IMR-90 (cell line): ENCODE data around the gene SPINK5. TPM values are rescaled to one million over a fixed set of nuclear protein-coding genes. Genes with fewer than 3 reads are reported as not detected.

ENCODE experiments used
- ATAC-seq: fragments of 200-7000 bp; cut with Tn5 transposase; 2 replicates; pipeline ENCODE4 v1.9.1; 2020; ENCODE audit warnings: low read depth, mild to moderate bottlenecking, moderate library complexity
- BruUV-seq: library from RNA; stranded (reverse); fragments of 400-500 nt; replicated peaks from 2 replicates; lab custom pipeline; 2021; lab: Mats Ljungman, UMichigan
- CTCF ChIA-PET: fragments of 300-600 bp; formaldehyde crosslinking; extraction: SDS; loops from one replicate; lab custom pipeline; 2021; ENCODE audit warnings: antibody characterized with exemption; lab: Yijun Ruan, JAX
- POLR2A ChIA-PET: fragments of 300-600 bp; sonication (Branson Sonifier 250); formaldehyde crosslinking; loops from one replicate; lab custom pipeline; 2022; ENCODE audit warnings: antibody characterized with exemption; ENCODE audit not compliant: unreplicated experiment; lab: Charles Lee
- DNase-seq: peaks from one replicate; pipeline ENCODE4 v3.0.0; 2013
- H2AFZ ChIP-seq: replicated peaks from 2 replicates; pipeline ENCODE3; 2013; ENCODE audit warnings: low read length, mild to moderate bottlenecking; ENCODE audit not compliant: poor library complexity
- H2AK5ac ChIP-seq: 2 replicates; pipeline ENCODE4 v1.6.1; 2013; ENCODE audit warnings: low read depth, low read length, inconsistent platforms
- H2AK9ac ChIP-seq: replicated peaks from 2 replicates; pipeline ENCODE3; 2013; ENCODE audit warnings: mild to moderate bottlenecking, low read depth, low read length, moderate library complexity; ENCODE audit not compliant: poor library complexity
- H2BK120ac ChIP-seq: 2 replicates; pipeline ENCODE4 v1.6.1; 2013; ENCODE audit warnings: low read depth, low read length, inconsistent platforms
- H2BK15ac ChIP-seq: 3 replicates; pipeline ENCODE4 v1.6.1; 2013; ENCODE audit warnings: low read depth, low read length, inconsistent platforms
- H2BK20ac ChIP-seq: 2 replicates; pipeline ENCODE4 v1.6.1; 2013; ENCODE audit warnings: low read depth, mild to moderate bottlenecking, inconsistent platforms, low read length, moderate library complexity
- H2BK5ac ChIP-seq: 2 replicates; pipeline ENCODE4 v1.6.1; 2013; ENCODE audit warnings: mild to moderate bottlenecking, low read depth, low read length, inconsistent platforms; ENCODE audit not compliant: poor library complexity, severe bottlenecking
- H3K14ac ChIP-seq: replicated peaks from 2 replicates; pipeline ENCODE4 v1.6.1; 2013; ENCODE audit warnings: low read depth, low read length, inconsistent platforms
- H3K18ac ChIP-seq: 2 replicates; pipeline ENCODE4 v1.6.1; 2013; ENCODE audit warnings: low read depth, low read length, control low read depth
- H3K23ac ChIP-seq: 2 replicates; pipeline ENCODE4 v1.6.1; 2013; ENCODE audit warnings: low read depth, low read length, inconsistent platforms
- H3K27ac ChIP-seq: 2 replicates; pipeline ENCODE4 v1.5.1; 2013; ENCODE audit warnings: mild to moderate bottlenecking, control low read depth, low read length; ENCODE audit not compliant: insufficient read depth
- H3K27me3 ChIP-seq: 2 replicates; pipeline ENCODE4 v1.6.1; 2013; ENCODE audit warnings: low read length; ENCODE audit not compliant: control insufficient read depth, insufficient read depth
- H3K36me3 ChIP-seq: 2 replicates; pipeline ENCODE4 v1.6.1; 2013; ENCODE audit warnings: low read length, mixed read lengths; ENCODE audit not compliant: control insufficient read depth, insufficient read depth
- H3K4ac ChIP-seq: 2 replicates; pipeline ENCODE4 v1.6.1; 2013; ENCODE audit warnings: low read depth, low read length, inconsistent platforms
- H3K4me1 ChIP-seq: 2 replicates; pipeline ENCODE4 v1.6.1; 2013; ENCODE audit warnings: low read length, mixed read lengths; ENCODE audit not compliant: control insufficient read depth, insufficient read depth
- H3K4me2 ChIP-seq: 2 replicates; pipeline ENCODE4 v1.6.1; 2013; ENCODE audit warnings: low read depth, mild to moderate bottlenecking, control low read depth, low read length, moderate library complexity
- H3K4me3 ChIP-seq: 2 replicates; pipeline ENCODE4 v1.5.1; 2013; ENCODE audit warnings: low read depth, mild to moderate bottlenecking, control low read depth, low read length, moderate library complexity; ENCODE audit not compliant: insufficient read depth
- H3K56ac ChIP-seq: 2 replicates; pipeline ENCODE4 v1.6.1; 2013; ENCODE audit warnings: low read length, inconsistent platforms; ENCODE audit not compliant: insufficient read depth; ENCODE audit errors: extremely low read depth
- H3K79me1 ChIP-seq, 2 experiments: 2 replicates each; pipeline ENCODE4 v1.6.1; 2013; ENCODE audit warnings: low read length in 2 of 2, inconsistent platforms in 1 of 2, low read depth in 1 of 2
- H3K9ac ChIP-seq: 2 replicates; pipeline ENCODE4 v1.6.1; 2013; ENCODE audit warnings: low read depth, low read length, control low read depth
- H3K9me1 ChIP-seq: 2 replicates; pipeline ENCODE4 v1.6.1; 2013; ENCODE audit warnings: low read length, inconsistent platforms; ENCODE audit not compliant: insufficient read depth
- H3K9me3 ChIP-seq: 2 replicates; pipeline ENCODE4 v1.6.1; 2013; ENCODE audit warnings: low read length; ENCODE audit not compliant: control insufficient read depth, insufficient read depth
- H4K20me1 ChIP-seq: 2 replicates; pipeline ENCODE4 v1.6.1; 2013; ENCODE audit warnings: low read length, inconsistent platforms; ENCODE audit not compliant: insufficient read depth
- H4K5ac ChIP-seq: 2 replicates; pipeline ENCODE4 v1.6.1; 2013; ENCODE audit warnings: mild to moderate bottlenecking, low read depth, low read length, control low read depth
- H4K8ac ChIP-seq, 2 experiments: 2 replicates each; pipeline ENCODE4 v1.6.1; 2013; ENCODE audit warnings: low read depth in 2 of 2, low read length in 2 of 2, control low read depth in 1 of 2, inconsistent platforms in 1 of 2
- H4K91ac ChIP-seq: 2 replicates; pipeline ENCODE4 v1.6.1; 2013; ENCODE audit warnings: low read depth, low read length, inconsistent platforms; ENCODE audit not compliant: insufficient read depth
- CEBPB ChIP-seq: IDR thresholded peaks from 2 replicates; pipeline ENCODE4 v1.6.1; 2012; ENCODE audit warnings: low read depth, low read length, improper control_type of control experiment
- CHD1 ChIP-seq: IDR thresholded peaks from 2 replicates; pipeline ENCODE4 v1.6.1; 2012; ENCODE audit warnings: low read depth, low read length, improper control_type of control experiment
- CTCF ChIP-seq: conservative IDR thresholded peaks from 2 replicates; pipeline ENCODE4 v1.5.1; 2012; ENCODE audit warnings: mild to moderate bottlenecking, low read depth, low read length, improper control_type of control experiment
- ELK1 ChIP-seq: fragments of 150-350 bp; IDR thresholded peaks from 2 replicates; pipeline ENCODE4 v1.6.1; 2016; ENCODE audit warnings: low read depth, mild to moderate bottlenecking, low read length, moderate library complexity, borderline replicate concordance
- FOS ChIP-seq: fragments of 150-350 bp; IDR thresholded peaks from 2 replicates; pipeline ENCODE4 v1.6.1; 2016; ENCODE audit warnings: low read depth, low read length
- MAFK ChIP-seq: IDR thresholded peaks from 2 replicates; pipeline ENCODE4 v1.6.1; 2012; ENCODE audit warnings: low read depth, low read length, improper control_type of control experiment
- MAZ ChIP-seq: IDR thresholded peaks from 2 replicates; pipeline ENCODE4 v1.6.1; 2012; ENCODE audit warnings: low read depth, mild to moderate bottlenecking, low read length, improper control_type of control experiment, moderate library complexity, borderline replicate concordance
- MXI1 ChIP-seq: IDR thresholded peaks from 2 replicates; pipeline ENCODE4 v1.6.1; 2012; ENCODE audit warnings: low read depth, mild to moderate bottlenecking, low read length, moderate library complexity, borderline replicate concordance
- NFE2L2 ChIP-seq: fragments of 150-350 bp; IDR thresholded peaks from 2 replicates; pipeline ENCODE4 v1.6.1; 2016; ENCODE audit warnings: low read depth, mild to moderate bottlenecking, low read length
- POLR2A ChIP-seq: IDR thresholded peaks from 2 replicates; pipeline ENCODE4 v1.6.1; 2012; ENCODE audit warnings: mild to moderate bottlenecking, low read depth, low read length
- RAD21 ChIP-seq: IDR thresholded peaks from 2 replicates; pipeline ENCODE4 v1.6.1; 2012; ENCODE audit warnings: low read length, improper control_type of control experiment
- RCOR1 ChIP-seq: IDR thresholded peaks from 2 replicates; pipeline ENCODE4 v1.6.1; 2012; ENCODE audit warnings: mild to moderate bottlenecking, low read length, improper control_type of control experiment; ENCODE audit not compliant: insufficient replicate concordance
- RFX5 ChIP-seq: IDR thresholded peaks from 2 replicates; pipeline ENCODE4 v1.8.0; 2012; ENCODE audit warnings: low read depth, mild to moderate bottlenecking, low read length, moderate library complexity
- SMC3 ChIP-seq: fragments of 150-350 bp; IDR thresholded peaks from 2 replicates; pipeline ENCODE4 v1.6.1; 2016; ENCODE audit warnings: low read depth, mild to moderate bottlenecking, antibody characterized with exemption, low read length, moderate library complexity
- USF2 ChIP-seq: fragments of 150-350 bp; IDR thresholded peaks from 2 replicates; pipeline ENCODE4 v1.6.1; 2017; ENCODE audit warnings: mild to moderate bottlenecking, antibody characterized with exemption, low read length, low read depth
- WGBS, 2 experiments: methylation state at CpG; one replicate each; pipeline versions ENCODE4 v1.1.5 to v1.1.7; 2013; ENCODE audit warnings: missing lambda C conversion rate in 2 of 2; ENCODE audit not compliant: insufficient read length in 1 of 2; ENCODE audit errors: extremely low coverage in 2 of 2; 5-methylcytosine and 5-hydroxymethylcytosine counted together
- dilution Hi-C: fragments of 300-500 bp; cut with HindIII; formaldehyde crosslinking; loops from one replicate; pipeline ENCODE4 v1.14.3; 2018; ENCODE audit warnings: low sequenced_read_pairs; ENCODE audit not compliant: unreplicated experiment
- in situ Hi-C: fragments of 300-500 bp; cut with MboI; formaldehyde crosslinking; loops from 3 replicates; pipeline ENCODE4 v1.14.3; 2019; ENCODE audit warnings: low sequenced_read_pairs, inconsistent platforms, mixed read lengths
- intact Hi-C: fragments of 100-400 bp; cut with micrococcal nuclease; formaldehyde crosslinking; loops from 2 replicates; pipeline ENCODE4 v1.10.0; 2022
- polyA plus RNA-seq, 3 experiments: library from polyadenylated mRNA; depleted of rRNA; stranded (reverse); fragments of >200 nt; gene quantifications; 2 replicates each; pipeline ENCODE4 v1.2.3, GENCODE V29; 2012; ENCODE audit warnings: low replicate concordance in 1 of 3
- total RNA-seq: library from RNA; depleted of rRNA; stranded (reverse); fragments of >200 nt; gene quantifications from 2 replicates; pipeline ENCODE4 v1.2.3, GENCODE V29; 2012

SPINK5 gene
- total and polyA plus RNA-seq, 2 of the 4 experiments (the other 2 are of a cell fraction): not detected

GRCh38 chr5:148060309-148060708 is 3.5 kb upstream of the SPINK5 start:
- Histone ChIP-seq H3K4me1 (no peaks in the 10 kb centered on the region), H2BK120ac (no peak overlapping the region), H3K27me3 (no peaks in the 10 kb centered on the region), H3K4me3 (no peak overlapping the region), H3K4me2 (no peak overlapping the region), H3K14ac (no peak overlapping the region), H3K56ac (no peak overlapping the region), H2AK9ac (no peak overlapping the region), H4K8ac (no peak overlapping the region), H3K9me3 (no peaks in the 10 kb centered on the region; the same call in 1 of the 2 replicates), H3K18ac (no peak overlapping the region), H2BK20ac (no peak overlapping the region), H3K27ac (no peak overlapping the region), H4K20me1 (no peaks in the 10 kb centered on the region), H2AK5ac (no peak overlapping the region), H3K4ac (no peak overlapping the region), H3K79me1 (no peaks in the 10 kb centered on the region), H2BK5ac (no peak overlapping the region), H2BK15ac (no peak overlapping the region), H4K5ac (no peak overlapping the region), H4K91ac (no peak overlapping the region), H3K9me1 (no peaks in the 10 kb centered on the region), H3K36me3 (no peaks in the 10 kb centered on the region), H3K23ac (no peak overlapping the region), H3K9ac (no peak overlapping the region), H2AFZ (no peak overlapping the region)
- ATAC-seq: no peak
- DNase-seq: no peak
- no CpG with 5 or more reads among the region's 2 CpGs for WGBS, 2 experiments
- CTCF ChIA-PET: no interaction called here
- dilution Hi-C loops: no loop called here
- TF ChIP-seq RAD21: no peak
- TF ChIP-seq RCOR1: no peak
- TF ChIP-seq FOS: no peak
- TF ChIP-seq CHD1: no peak
- TF ChIP-seq MAFK: no peak
- TF ChIP-seq CTCF: no peak
- no peak for TF ChIP-seq CEBPB
- TF ChIP-seq MXI1: no peak
- TF ChIP-seq SMC3: no peak
- no peak for TF ChIP-seq POLR2A
- no peak for TF ChIP-seq MAZ
- TF ChIP-seq ELK1: no peak
- no peak for TF ChIP-seq USF2
- TF ChIP-seq RFX5: no peak
- no peak for TF ChIP-seq NFE2L2
- POLR2A ChIA-PET: no interaction called here
- intact Hi-C loops: no loop called here
- BruUV-seq: no TSS peak
- in situ Hi-C loops: no loop called here
